HL-60 (cell line): ENCODE results near the gene KCNG2.
A peak's percentile ranks its signal among the peaks of the same experiment; 100 is the strongest.

Experiments
- DNase-seq, 2 experiments: peaks; one replicate each; pipeline ENCODE4 v3.0.0-alpha.2; 2010 to 2020; ENCODE audit warnings: low read depth in 1 of 2, low spot score in 1 of 2
- H3K27ac ChIP-seq: fragments of 250-450 bp; sonication (Bioruptor Pico); replicated peaks from 2 replicates; pipeline ENCODE4 v1.5.1; 2020; ENCODE audit warnings: mild to moderate bottlenecking, moderate library complexity
- H3K27me3 ChIP-seq: fragments of 250-450 bp; sonication (Bioruptor Pico); 2 replicates; pipeline ENCODE4 v1.5.1; 2021; ENCODE audit warnings: mild to moderate bottlenecking, moderate library complexity; ENCODE audit not compliant: insufficient read depth, poor library complexity, severe bottlenecking
- H3K4me3 ChIP-seq: replicated peaks from 2 replicates; pipeline ENCODE4 v1.5.1; 2011; ENCODE audit warnings: mild to moderate bottlenecking, control low read depth, low read length; ENCODE audit not compliant: insufficient read depth
- CTCF ChIP-seq: IDR thresholded peaks from one replicate; pipeline ENCODE4 v1.5.1; 2011; ENCODE audit warnings: low read length, control low read depth, inconsistent platforms; ENCODE audit not compliant: insufficient read depth
- GABPA ChIP-seq: IDR thresholded peaks from 2 replicates; pipeline ENCODE4 v1.6.1; 2012; ENCODE audit warnings: low read depth
- POLR2AphosphoS5 ChIP-seq: IDR thresholded peaks from 2 replicates; pipeline ENCODE4 v1.6.1; 2012; ENCODE audit warnings: low read depth
- REST ChIP-seq: IDR thresholded peaks from 2 replicates; pipeline ENCODE4 v1.6.1; 2012; ENCODE audit warnings: low read depth; ENCODE audit not compliant: insufficient replicate concordance
- SPI1 ChIP-seq: IDR thresholded peaks from 2 replicates; pipeline ENCODE4 v1.6.1; 2012; ENCODE audit warnings: low read depth, mild to moderate bottlenecking, borderline replicate concordance
- long read RNA-seq: library from polyadenylated mRNA; unstranded; transcript quantifications from one replicate; pipeline ENCODE4 v2.0.0, GENCODE V29; 2020

Gene KCNG2
- long read RNA-seq, result 0 reads

GRCh38 chr18:79797518-79798345 lies at the start of gene KCNG2:
Gene KCNG2, plus strand, starts transcription at chr18:79797938. Its CDS starts 65,730 bp downstream, at chr18:79863668.
- peak within 1 kb of the TSS; percentile 48 for H3K4me3 ChIP-seq
- DNase-seq, result peak in 1 of 2 experiments; percentile 41
- H3K27me3 ChIP-seq, result peaks cover 6% of the 10 kb centered on the region
- TF ChIP-seq POLR2AphosphoS5 (no peak), REST (no peak), GABPA (no peak; the same call in 1 of the 2 replicates), SPI1 (no peak), CTCF (no peak)
- peak within 1 kb of the TSS; percentile 57 for H3K27ac ChIP-seq

- no peak overlapping the region for H3K4me3 ChIP-seq
- H3K27ac ChIP-seq, result no peak overlapping the region
- no peak for DNase-seq
- TF ChIP-seq POLR2AphosphoS5, result no peak
- no peak for TF ChIP-seq CTCF
- TF ChIP-seq SPI1, result no peak
- no peak for TF ChIP-seq GABPA
- no peak for TF ChIP-seq REST
- no peaks in the 10 kb centered on the region for H3K27me3 ChIP-seq
Measured at GRCh38 chr18:79748321-79749180, 49.2 kb upstream of the KCNG2 start.

- no peak for DNase-seq
- Histone ChIP-seq H3K27me3 (no peaks in the 10 kb centered on the region), H3K27ac (no peak overlapping the region), H3K4me3 (no peak overlapping the region)
- TF ChIP-seq SPI1, result no peak
- TF ChIP-seq GABPA, result no peak
- TF ChIP-seq POLR2AphosphoS5, result no peak
- no peak for TF ChIP-seq REST
- no peak for TF ChIP-seq CTCF
Measured at GRCh38 chr18:79749251-79750191, 48.2 kb upstream of the KCNG2 start.
